Stimulated activated CD4-positive, alpha-beta T cell treated with anti-CD3 and anti-CD28 coated beads, Interleukin-1b, Interleukin-23, amount 100 ng/mL, for 1 hour (primary cell): ENCODE data around the gene HMGB4.

Experiments used
- DNase-seq, 2 donors: peaks; one replicate each; pipeline ENCODE4 v3.0.0-alpha.2; 2020; ENCODE audit warnings: low read depth in 2 of 2

HMGB4 gene

DNA sequence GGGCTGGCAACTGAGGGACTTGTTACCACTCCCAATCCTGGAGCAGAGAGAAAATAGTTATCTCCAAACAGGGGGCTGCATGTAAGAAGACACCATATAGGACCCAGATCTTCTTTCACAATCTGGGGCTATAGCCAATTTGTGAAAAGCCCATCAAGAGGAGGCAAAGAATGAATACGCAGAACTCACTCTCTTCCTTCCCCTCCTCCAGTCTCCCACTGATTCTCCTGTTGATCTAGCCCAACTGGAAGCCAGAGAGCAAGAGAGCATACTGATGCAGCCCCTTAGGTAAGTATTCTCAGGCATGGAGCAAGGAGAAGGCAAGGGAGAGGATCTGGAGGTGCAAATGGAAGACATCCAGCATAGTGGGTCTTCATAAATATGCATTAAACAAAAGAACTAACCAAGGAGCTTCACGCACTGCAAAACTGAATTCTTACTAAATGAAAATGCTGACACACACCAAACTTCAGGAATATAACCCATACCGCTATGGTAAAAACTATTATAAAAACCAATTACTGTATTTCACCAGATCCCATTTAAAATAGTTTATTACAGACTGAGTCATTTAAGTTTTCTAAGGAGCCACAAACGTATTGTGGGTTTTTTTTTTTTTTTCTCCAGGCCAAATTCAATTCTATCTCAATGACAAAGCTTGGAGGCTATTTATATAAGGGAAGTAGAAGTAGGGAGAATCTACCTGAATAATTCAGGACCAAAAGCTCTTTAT lies 15.5 kb upstream of the HMGB4 start:
- DNase-seq, result no peak

DNA sequence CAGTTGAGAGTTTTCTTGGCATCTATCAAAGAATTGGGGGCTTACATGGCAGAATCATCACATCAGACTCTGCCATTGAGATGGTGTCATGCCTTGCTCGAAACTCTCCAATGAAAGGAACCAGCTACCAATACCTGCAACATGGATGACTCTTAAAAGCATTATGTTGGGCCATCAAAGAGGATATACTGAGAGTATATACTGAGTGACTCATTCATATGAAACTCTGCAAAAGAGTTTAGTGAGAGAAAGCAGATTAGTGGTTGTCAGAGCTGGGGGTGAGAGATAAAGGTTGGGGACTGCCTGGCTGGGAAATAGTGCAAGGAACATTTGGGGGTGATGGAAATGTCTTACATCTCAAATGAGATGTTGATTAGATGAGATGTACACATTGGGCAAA lies 14.7 kb upstream of the HMGB4 start:
- DNase-seq, result no peak

DNA sequence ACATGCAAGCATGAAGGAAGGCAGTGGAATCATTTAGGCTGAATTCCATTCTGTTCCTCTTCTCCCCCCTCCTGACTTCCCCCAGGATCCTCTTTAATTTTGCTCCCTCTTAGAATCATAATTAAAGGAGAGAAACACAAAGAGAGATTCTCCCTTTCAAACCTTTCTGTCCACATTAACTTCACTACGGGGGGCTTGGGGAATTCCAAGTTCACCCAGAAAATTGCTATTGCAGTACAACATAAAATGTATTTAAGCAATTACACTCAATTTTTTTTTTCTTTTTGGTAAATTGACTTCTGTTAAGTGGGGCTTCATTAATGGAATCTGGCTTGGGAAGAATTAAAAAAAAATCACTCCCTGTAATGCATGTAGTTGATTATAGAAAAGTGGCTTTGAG lies 13.4 kb upstream of the HMGB4 start:
- DNase-seq, result no peak

DNA sequence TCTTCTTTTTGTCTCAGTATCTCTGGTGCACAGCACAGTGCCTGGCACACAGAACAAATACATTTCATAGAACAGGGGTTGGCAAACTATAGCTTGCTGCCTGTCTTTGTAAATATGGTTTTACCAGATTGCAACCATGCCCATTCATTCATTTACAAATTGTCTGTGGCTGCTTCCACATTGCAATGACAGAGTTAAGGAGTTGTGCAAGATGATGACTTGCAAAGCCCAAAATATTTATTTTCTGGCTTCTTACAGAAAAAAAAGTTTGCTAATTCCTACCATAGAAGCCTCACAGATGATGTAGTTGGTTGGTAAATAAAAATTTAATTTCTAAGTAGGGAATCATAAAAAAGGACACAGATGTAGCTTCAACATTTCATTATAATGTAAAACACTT lies 11.2 kb upstream of the HMGB4 start:
- no peak for DNase-seq

GRCh38 chr1:33853431-33853830 lies 10.4 kb upstream of the HMGB4 start:
- no peak for DNase-seq

DNA sequence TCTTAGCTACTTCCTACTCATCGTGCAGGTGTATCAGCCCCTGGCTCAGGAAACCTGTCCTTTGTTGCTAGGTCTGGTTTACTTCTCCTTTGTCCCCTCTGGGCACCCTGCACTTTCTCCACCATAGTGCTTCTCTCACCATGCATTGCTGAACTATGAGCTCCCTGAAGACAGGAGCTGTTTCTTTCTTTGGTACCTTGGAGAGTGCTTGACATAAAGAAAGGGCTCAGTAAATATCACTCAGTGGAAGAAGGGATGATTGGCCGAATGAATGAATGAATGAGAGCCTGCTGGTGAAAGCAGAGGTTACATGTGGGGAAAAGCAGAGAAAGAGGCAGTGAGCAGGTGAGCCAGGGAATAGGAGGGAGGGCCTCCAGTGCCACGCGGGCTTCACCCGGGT lies 9.8 kb upstream of the HMGB4 start:
- DNase-seq, result no peak

DNA sequence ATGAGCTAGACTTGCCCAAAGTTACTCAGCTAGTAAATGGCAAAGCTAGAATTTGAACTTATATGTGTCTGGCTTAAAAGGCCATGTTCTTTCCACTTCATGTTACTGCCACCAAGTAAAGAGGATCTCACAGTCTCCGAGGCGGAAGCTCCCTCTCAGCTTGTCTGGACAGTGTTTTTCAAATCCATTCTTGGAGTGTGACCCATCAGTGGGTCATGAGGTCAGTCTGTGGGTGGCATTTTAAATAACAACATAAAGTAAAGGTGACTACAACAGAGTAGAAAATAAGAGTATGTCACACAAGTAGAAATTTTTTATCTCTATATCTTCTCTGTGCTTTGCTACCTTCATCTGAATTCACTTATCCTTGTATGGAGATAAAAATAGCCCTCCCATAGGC lies 3.2 kb upstream of the HMGB4 start:
- no peak for DNase-seq

DNA sequence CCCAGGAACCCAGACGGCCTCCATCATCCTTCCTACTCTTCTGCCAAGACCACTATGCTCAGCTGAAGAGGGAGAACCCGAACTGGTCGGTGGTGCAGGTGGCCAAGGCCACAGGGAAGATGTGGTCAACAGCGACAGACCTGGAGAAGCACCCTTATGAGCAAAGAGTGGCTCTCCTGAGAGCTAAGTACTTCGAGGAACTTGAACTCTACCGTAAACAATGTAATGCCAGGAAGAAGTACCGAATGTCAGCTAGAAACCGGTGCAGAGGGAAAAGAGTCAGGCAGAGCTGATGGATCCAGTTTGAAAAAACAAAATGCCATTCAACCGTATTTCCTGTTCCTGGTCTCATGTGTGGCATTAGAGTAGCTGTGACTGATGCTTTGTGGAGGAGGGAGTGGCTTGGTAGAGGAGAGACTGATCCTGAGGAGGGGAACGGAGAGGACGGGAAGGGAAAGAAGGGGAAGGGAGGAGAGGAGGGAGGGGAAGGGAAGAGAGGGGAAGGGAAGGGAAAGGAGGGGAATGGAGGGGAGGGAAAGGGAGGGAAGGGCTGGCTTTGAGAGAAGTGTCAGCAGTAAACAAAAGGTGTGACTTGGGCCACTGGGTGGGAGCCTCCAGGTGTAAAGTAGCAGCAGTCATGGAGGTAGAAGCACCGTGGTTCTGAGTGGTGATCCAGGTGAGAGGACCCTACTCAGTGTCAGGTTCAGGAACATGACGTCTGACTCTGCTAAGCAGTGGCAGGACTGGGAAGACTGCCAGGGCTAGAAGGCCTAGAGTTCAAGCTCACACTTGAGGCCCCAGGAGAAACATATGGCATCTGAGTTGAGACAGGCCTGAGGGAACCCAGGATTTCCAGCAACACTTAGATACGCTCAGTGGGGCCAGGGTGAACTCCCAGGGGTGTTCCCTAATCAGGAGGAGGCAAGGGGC lies 846 bp downstream of the HMGB4 start:
- no peak for DNase-seq

GRCh38 chr1:33866281-33866680 lies 2.4 kb downstream of the HMGB4 start:
- no peak for DNase-seq

GRCh38 chr1:33867684-33868083 lies 3.8 kb downstream of the HMGB4 start:
- no peak for DNase-seq

- no peak for DNase-seq
Measured at GRCh38 chr1:33872275-33872674, 8.4 kb downstream of the HMGB4 start.

GRCh38 chr1:33872683-33873082 lies 8.8 kb downstream of the HMGB4 start:
- no peak for DNase-seq

DNA sequence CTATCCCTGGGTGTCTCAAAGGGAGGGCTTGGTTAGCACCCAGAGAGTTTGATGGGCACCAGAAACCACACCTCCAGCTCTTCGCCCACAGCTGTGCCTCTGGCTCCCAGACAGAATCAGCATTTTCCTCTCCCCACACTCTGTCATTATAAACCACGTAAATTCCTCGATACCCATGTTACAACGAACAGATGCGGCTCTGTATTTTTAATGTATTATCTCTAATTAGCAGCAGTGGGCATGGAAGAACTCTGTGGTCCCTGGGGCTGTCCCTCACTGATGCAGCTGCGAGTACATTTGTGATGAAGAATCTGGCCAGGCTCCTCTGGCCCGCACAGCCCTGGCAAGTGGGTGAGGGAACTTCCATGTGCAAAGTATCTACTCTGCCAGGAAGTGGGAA lies 10.8 kb downstream of the HMGB4 start:
- DNase-seq, result no peak

DNA sequence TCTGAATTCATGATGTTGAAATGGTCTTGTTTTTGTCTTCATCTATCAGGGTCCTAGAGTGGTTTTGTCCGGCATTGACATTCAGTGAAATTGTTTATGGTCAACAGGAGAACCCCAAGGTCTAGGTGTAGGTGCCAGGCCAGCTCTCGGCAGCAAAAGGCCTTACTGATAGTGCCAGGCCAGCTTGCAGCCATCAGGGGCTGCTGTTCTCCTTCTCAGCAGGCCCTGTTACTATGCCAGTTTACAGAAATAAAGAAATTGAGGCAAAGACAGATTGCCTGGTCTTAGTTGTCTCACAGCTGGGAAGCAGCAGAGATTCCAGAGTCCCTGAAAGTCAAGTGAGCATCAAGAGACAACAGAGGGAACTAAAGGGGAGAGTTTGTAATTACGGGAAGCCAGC lies 12.0 kb downstream of the HMGB4 start:
- DNase-seq, result no peak

DNA sequence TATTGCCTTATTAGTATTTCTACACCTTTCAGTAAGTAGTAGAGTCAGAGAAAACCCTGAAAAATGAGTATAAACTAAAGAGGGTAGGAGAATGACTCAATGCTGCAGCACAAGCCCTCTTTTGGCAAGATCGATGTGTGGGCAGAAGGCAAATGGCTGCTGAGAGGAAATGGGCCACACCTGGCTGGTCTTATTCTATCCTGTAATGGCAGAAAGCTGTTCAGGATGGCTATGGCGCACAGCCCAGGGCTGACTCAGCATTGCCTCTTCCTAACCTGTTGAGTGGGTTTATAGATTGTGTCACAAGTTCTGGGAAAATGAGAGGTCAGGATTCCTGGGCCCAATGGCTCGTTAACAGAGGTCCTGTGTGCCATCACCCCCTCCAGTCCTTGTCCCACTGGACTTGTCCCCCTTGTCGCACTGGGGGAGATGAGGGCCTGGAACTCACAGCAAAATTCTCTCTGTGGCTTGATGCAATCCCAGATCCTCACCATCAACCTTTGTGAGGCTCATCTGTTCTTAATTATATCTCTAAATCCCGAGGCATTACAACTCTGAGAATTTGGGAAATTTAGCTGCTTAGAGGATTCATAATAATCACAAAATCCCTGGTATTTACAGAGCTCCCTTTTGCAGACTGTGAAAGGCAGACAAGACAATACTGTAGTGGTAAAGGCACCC lies 13.2 kb downstream of the HMGB4 start:
- DNase-seq, result no peak

DNA sequence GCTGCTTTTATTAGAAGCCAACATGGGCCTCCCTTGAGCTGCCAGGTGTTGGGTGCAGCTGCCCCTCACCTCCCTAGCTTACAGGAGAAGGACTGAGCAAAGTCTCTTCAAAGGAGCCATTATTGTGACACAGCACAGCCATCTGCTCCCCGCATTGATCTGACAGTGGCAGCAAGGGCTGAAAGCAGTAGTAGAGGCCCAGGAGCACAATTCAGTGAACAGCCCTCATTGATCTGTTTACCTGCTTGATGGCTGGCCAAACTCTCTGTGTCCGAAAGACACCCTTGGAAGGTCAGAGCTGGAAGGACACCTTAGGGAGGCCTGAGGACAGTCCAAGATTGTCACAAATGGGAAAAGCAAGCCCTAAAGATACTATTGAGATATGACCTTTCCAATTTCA lies 14.5 kb downstream of the HMGB4 start:
- no peak for DNase-seq

GRCh38 chr1:33880305-33880704 lies 16.4 kb downstream of the HMGB4 start:
- DNase-seq, result no peak

DNA sequence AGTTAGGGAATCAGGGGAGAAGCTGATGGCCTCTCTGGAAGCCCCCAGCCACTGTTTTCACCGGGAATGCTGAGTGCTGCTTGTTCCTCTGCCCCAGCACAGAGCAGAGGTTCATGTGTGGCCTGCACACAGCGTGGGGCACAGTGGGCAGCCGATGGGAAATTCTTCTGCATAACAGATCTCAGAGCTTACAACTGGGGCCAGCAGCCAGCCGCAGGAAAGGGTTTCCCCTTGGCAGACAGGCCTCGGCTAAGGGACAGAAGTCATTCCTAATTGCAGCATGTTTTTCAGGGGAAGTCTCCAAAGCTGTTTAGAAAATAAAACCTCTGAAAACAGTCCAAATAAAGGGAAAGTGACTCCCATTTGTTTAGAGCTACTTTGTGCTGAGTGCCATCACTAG lies 22.6 kb downstream of the HMGB4 start:
- no peak for DNase-seq

GRCh38 chr1:33893147-33893830 lies 29.4 kb downstream of the HMGB4 start:
- DNase-seq, result no peak

GRCh38 chr1:33895396-33895795 lies 31.5 kb downstream of the HMGB4 start:
- DNase-seq, result no peak

GRCh38 chr1:33895976-33896375 lies 32.1 kb downstream of the HMGB4 start:
- no peak for DNase-seq

DNA sequence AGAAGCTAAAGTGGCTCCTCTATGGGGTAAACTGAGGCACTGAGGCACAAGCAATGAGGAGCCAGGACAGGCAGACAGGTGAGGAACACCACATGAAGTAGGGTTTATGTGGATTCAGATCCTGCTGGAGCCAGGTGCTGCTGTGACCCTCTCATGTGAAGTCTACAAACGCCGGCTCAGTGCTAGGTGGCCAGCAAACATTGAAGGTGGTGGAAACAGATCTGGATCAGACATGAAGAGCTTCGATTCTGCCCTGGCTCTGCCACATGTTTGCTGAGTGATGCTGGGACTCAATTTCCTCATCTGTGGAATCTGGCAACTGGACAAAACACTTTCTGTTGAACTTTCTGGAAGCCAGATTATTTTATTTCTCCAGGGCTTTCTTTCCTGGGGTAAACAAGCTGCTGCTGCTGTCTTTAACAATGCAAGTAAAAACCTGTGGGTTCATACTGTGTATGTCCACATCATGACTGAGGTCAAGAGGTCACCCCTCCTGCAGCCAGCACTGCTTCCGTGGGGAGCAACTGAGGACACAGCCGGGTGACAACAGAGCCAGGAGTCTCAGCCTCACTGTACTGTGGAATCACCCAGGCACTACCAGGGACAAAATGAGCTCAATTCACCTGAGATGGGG lies 33.3 kb downstream of the HMGB4 start:
- DNase-seq, result no peak
